IMR-90 (cell line): Measurements from ENCODE around the gene SYT8. TPM values are rescaled to one million over a fixed set of nuclear protein-coding genes. Genes with fewer than 3 reads are reported as not detected.

Experiments used
- ATAC-seq: fragments of 200-7000 bp; cut with Tn5 transposase; 2 replicates; pipeline ENCODE4 v1.9.1; 2020; ENCODE audit warnings: low read depth, mild to moderate bottlenecking, moderate library complexity
- BruUV-seq: library from RNA; stranded (reverse); fragments of 400-500 nt; replicated peaks from 2 replicates; lab custom pipeline; 2021; lab: Mats Ljungman, UMichigan
- CTCF ChIA-PET: fragments of 300-600 bp; formaldehyde crosslinking; extraction: SDS; loops from one replicate; lab custom pipeline; 2021; ENCODE audit warnings: antibody characterized with exemption; lab: Yijun Ruan, JAX
- POLR2A ChIA-PET: fragments of 300-600 bp; sonication (Branson Sonifier 250); formaldehyde crosslinking; loops from one replicate; lab custom pipeline; 2022; ENCODE audit warnings: antibody characterized with exemption; ENCODE audit not compliant: unreplicated experiment; lab: Charles Lee
- DNase-seq: peaks from one replicate; pipeline ENCODE4 v3.0.0; 2013
- H2AFZ ChIP-seq: replicated peaks from 2 replicates; pipeline ENCODE3; 2013; ENCODE audit warnings: low read length, mild to moderate bottlenecking; ENCODE audit not compliant: poor library complexity
- H2AK5ac ChIP-seq: 2 replicates; pipeline ENCODE4 v1.6.1; 2013; ENCODE audit warnings: low read depth, low read length, inconsistent platforms
- H2AK9ac ChIP-seq: replicated peaks from 2 replicates; pipeline ENCODE3; 2013; ENCODE audit warnings: mild to moderate bottlenecking, low read depth, low read length, moderate library complexity; ENCODE audit not compliant: poor library complexity
- H2BK120ac ChIP-seq: 2 replicates; pipeline ENCODE4 v1.6.1; 2013; ENCODE audit warnings: low read depth, low read length, inconsistent platforms
- H2BK15ac ChIP-seq: 3 replicates; pipeline ENCODE4 v1.6.1; 2013; ENCODE audit warnings: low read depth, low read length, inconsistent platforms
- H2BK20ac ChIP-seq: 2 replicates; pipeline ENCODE4 v1.6.1; 2013; ENCODE audit warnings: low read depth, mild to moderate bottlenecking, inconsistent platforms, low read length, moderate library complexity
- H2BK5ac ChIP-seq: 2 replicates; pipeline ENCODE4 v1.6.1; 2013; ENCODE audit warnings: mild to moderate bottlenecking, low read depth, low read length, inconsistent platforms; ENCODE audit not compliant: poor library complexity, severe bottlenecking
- H3K14ac ChIP-seq: replicated peaks from 2 replicates; pipeline ENCODE4 v1.6.1; 2013; ENCODE audit warnings: low read depth, low read length, inconsistent platforms
- H3K18ac ChIP-seq: 2 replicates; pipeline ENCODE4 v1.6.1; 2013; ENCODE audit warnings: low read depth, low read length, control low read depth
- H3K23ac ChIP-seq: 2 replicates; pipeline ENCODE4 v1.6.1; 2013; ENCODE audit warnings: low read depth, low read length, inconsistent platforms
- H3K27ac ChIP-seq: 2 replicates; pipeline ENCODE4 v1.5.1; 2013; ENCODE audit warnings: mild to moderate bottlenecking, control low read depth, low read length; ENCODE audit not compliant: insufficient read depth
- H3K27me3 ChIP-seq: 2 replicates; pipeline ENCODE4 v1.6.1; 2013; ENCODE audit warnings: low read length; ENCODE audit not compliant: control insufficient read depth, insufficient read depth
- H3K36me3 ChIP-seq: 2 replicates; pipeline ENCODE4 v1.6.1; 2013; ENCODE audit warnings: low read length, mixed read lengths; ENCODE audit not compliant: control insufficient read depth, insufficient read depth
- H3K4ac ChIP-seq: 2 replicates; pipeline ENCODE4 v1.6.1; 2013; ENCODE audit warnings: low read depth, low read length, inconsistent platforms
- H3K4me1 ChIP-seq: 2 replicates; pipeline ENCODE4 v1.6.1; 2013; ENCODE audit warnings: low read length, mixed read lengths; ENCODE audit not compliant: control insufficient read depth, insufficient read depth
- H3K4me2 ChIP-seq: 2 replicates; pipeline ENCODE4 v1.6.1; 2013; ENCODE audit warnings: low read depth, mild to moderate bottlenecking, control low read depth, low read length, moderate library complexity
- H3K4me3 ChIP-seq: 2 replicates; pipeline ENCODE4 v1.5.1; 2013; ENCODE audit warnings: low read depth, mild to moderate bottlenecking, control low read depth, low read length, moderate library complexity; ENCODE audit not compliant: insufficient read depth
- H3K56ac ChIP-seq: 2 replicates; pipeline ENCODE4 v1.6.1; 2013; ENCODE audit warnings: low read length, inconsistent platforms; ENCODE audit not compliant: insufficient read depth; ENCODE audit errors: extremely low read depth
- H3K79me1 ChIP-seq, 2 experiments: 2 replicates each; pipeline ENCODE4 v1.6.1; 2013; ENCODE audit warnings: low read length in 2 of 2, inconsistent platforms in 1 of 2, low read depth in 1 of 2
- H3K9ac ChIP-seq: 2 replicates; pipeline ENCODE4 v1.6.1; 2013; ENCODE audit warnings: low read depth, low read length, control low read depth
- H3K9me1 ChIP-seq: 2 replicates; pipeline ENCODE4 v1.6.1; 2013; ENCODE audit warnings: low read length, inconsistent platforms; ENCODE audit not compliant: insufficient read depth
- H3K9me3 ChIP-seq: 2 replicates; pipeline ENCODE4 v1.6.1; 2013; ENCODE audit warnings: low read length; ENCODE audit not compliant: control insufficient read depth, insufficient read depth
- H4K20me1 ChIP-seq: 2 replicates; pipeline ENCODE4 v1.6.1; 2013; ENCODE audit warnings: low read length, inconsistent platforms; ENCODE audit not compliant: insufficient read depth
- H4K5ac ChIP-seq: 2 replicates; pipeline ENCODE4 v1.6.1; 2013; ENCODE audit warnings: mild to moderate bottlenecking, low read depth, low read length, control low read depth
- H4K8ac ChIP-seq, 2 experiments: 2 replicates each; pipeline ENCODE4 v1.6.1; 2013; ENCODE audit warnings: low read depth in 2 of 2, low read length in 2 of 2, control low read depth in 1 of 2, inconsistent platforms in 1 of 2
- H4K91ac ChIP-seq: 2 replicates; pipeline ENCODE4 v1.6.1; 2013; ENCODE audit warnings: low read depth, low read length, inconsistent platforms; ENCODE audit not compliant: insufficient read depth
- BHLHE40 ChIP-seq: fragments of 150-350 bp; IDR thresholded peaks from 2 replicates; pipeline ENCODE4 v1.6.1; 2016; ENCODE audit warnings: mild to moderate bottlenecking, low read depth, low read length
- CEBPB ChIP-seq: IDR thresholded peaks from 2 replicates; pipeline ENCODE4 v1.6.1; 2012; ENCODE audit warnings: low read depth, low read length, improper control_type of control experiment
- CHD1 ChIP-seq: IDR thresholded peaks from 2 replicates; pipeline ENCODE4 v1.6.1; 2012; ENCODE audit warnings: low read depth, low read length, improper control_type of control experiment
- CTCF ChIP-seq: conservative IDR thresholded peaks from 2 replicates; pipeline ENCODE4 v1.5.1; 2012; ENCODE audit warnings: mild to moderate bottlenecking, low read depth, low read length, improper control_type of control experiment
- MAFK ChIP-seq: IDR thresholded peaks from 2 replicates; pipeline ENCODE4 v1.6.1; 2012; ENCODE audit warnings: low read depth, low read length, improper control_type of control experiment
- MAZ ChIP-seq: IDR thresholded peaks from 2 replicates; pipeline ENCODE4 v1.6.1; 2012; ENCODE audit warnings: low read depth, mild to moderate bottlenecking, low read length, improper control_type of control experiment, moderate library complexity, borderline replicate concordance
- MXI1 ChIP-seq: IDR thresholded peaks from 2 replicates; pipeline ENCODE4 v1.6.1; 2012; ENCODE audit warnings: low read depth, mild to moderate bottlenecking, low read length, moderate library complexity, borderline replicate concordance
- NFE2L2 ChIP-seq: fragments of 150-350 bp; IDR thresholded peaks from 2 replicates; pipeline ENCODE4 v1.6.1; 2016; ENCODE audit warnings: low read depth, mild to moderate bottlenecking, low read length
- POLR2A ChIP-seq: IDR thresholded peaks from 2 replicates; pipeline ENCODE4 v1.6.1; 2012; ENCODE audit warnings: mild to moderate bottlenecking, low read depth, low read length
- RAD21 ChIP-seq: IDR thresholded peaks from 2 replicates; pipeline ENCODE4 v1.6.1; 2012; ENCODE audit warnings: low read length, improper control_type of control experiment
- RCOR1 ChIP-seq: IDR thresholded peaks from 2 replicates; pipeline ENCODE4 v1.6.1; 2012; ENCODE audit warnings: mild to moderate bottlenecking, low read length, improper control_type of control experiment; ENCODE audit not compliant: insufficient replicate concordance
- RFX5 ChIP-seq: IDR thresholded peaks from 2 replicates; pipeline ENCODE4 v1.8.0; 2012; ENCODE audit warnings: low read depth, mild to moderate bottlenecking, low read length, moderate library complexity
- SMC3 ChIP-seq: fragments of 150-350 bp; IDR thresholded peaks from 2 replicates; pipeline ENCODE4 v1.6.1; 2016; ENCODE audit warnings: low read depth, mild to moderate bottlenecking, antibody characterized with exemption, low read length, moderate library complexity
- USF2 ChIP-seq: fragments of 150-350 bp; IDR thresholded peaks from 2 replicates; pipeline ENCODE4 v1.6.1; 2017; ENCODE audit warnings: mild to moderate bottlenecking, antibody characterized with exemption, low read length, low read depth
- WGBS, 2 experiments: methylation state at CpG; one replicate each; pipeline versions ENCODE4 v1.1.5 to v1.1.7; 2013; ENCODE audit warnings: missing lambda C conversion rate in 2 of 2; ENCODE audit not compliant: insufficient read length in 1 of 2; ENCODE audit errors: extremely low coverage in 2 of 2; 5-methylcytosine and 5-hydroxymethylcytosine counted together
- dilution Hi-C: fragments of 300-500 bp; cut with HindIII; formaldehyde crosslinking; loops from one replicate; pipeline ENCODE4 v1.14.3; 2018; ENCODE audit warnings: low sequenced_read_pairs; ENCODE audit not compliant: unreplicated experiment
- in situ Hi-C: fragments of 300-500 bp; cut with MboI; formaldehyde crosslinking; loops from 3 replicates; pipeline ENCODE4 v1.14.3; 2019; ENCODE audit warnings: low sequenced_read_pairs, inconsistent platforms, mixed read lengths
- intact Hi-C: fragments of 100-400 bp; cut with micrococcal nuclease; formaldehyde crosslinking; loops from 2 replicates; pipeline ENCODE4 v1.10.0; 2022
- polyA plus RNA-seq, 3 experiments: library from polyadenylated mRNA; depleted of rRNA; stranded (reverse); fragments of >200 nt; gene quantifications; 2 replicates each; pipeline ENCODE4 v1.2.3, GENCODE V29; 2012; ENCODE audit warnings: low replicate concordance in 1 of 3
- total RNA-seq: library from RNA; depleted of rRNA; stranded (reverse); fragments of >200 nt; gene quantifications from 2 replicates; pipeline ENCODE4 v1.2.3, GENCODE V29; 2012
- TF ChIP-seq, protein P1 (sequence below): fragments of 150-350 bp; IDR thresholded peaks from 2 replicates; pipeline ENCODE4 v1.6.1; 2016; ENCODE audit warnings: low read depth, mild to moderate bottlenecking, low read length, moderate library complexity, borderline replicate concordance

Gene SYT8
- total and polyA plus RNA-seq, 2 of the 4 experiments (the other 2 are of a cell fraction) = not detected

GRCh38 chr11:1879941-1880720, 45.3 kb downstream of the SYT8 start:
- POLR2A ChIA-PET = no interaction called here
- H3K27ac ChIP-seq = no peak overlapping the region
- in situ Hi-C loops = loop anchor here (5.0 kb wide), 1 partner anchor 272 kb away; no protein-coding TSS in a partner anchor
- no peak for TF ChIP-seq RFX5
- TF ChIP-seq SMC3 = no peak
- no peak for TF ChIP-seq RAD21
- TF ChIP-seq MAFK = no peak
- TF ChIP-seq POLR2A = no peak
- no peak for TF ChIP-seq MAZ
- TF ChIP-seq RCOR1 = no peak
- TF ChIP-seq USF2 = no peak
- no peak for TF ChIP-seq CEBPB
- no peak for TF ChIP-seq CTCF
- TF ChIP-seq MXI1 = no peak
- no peak for TF ChIP-seq CHD1
- no peak for TF ChIP-seq BHLHE40
- TF ChIP-seq NFE2L2 = no peak
- TF ChIP-seq, protein P1, sequence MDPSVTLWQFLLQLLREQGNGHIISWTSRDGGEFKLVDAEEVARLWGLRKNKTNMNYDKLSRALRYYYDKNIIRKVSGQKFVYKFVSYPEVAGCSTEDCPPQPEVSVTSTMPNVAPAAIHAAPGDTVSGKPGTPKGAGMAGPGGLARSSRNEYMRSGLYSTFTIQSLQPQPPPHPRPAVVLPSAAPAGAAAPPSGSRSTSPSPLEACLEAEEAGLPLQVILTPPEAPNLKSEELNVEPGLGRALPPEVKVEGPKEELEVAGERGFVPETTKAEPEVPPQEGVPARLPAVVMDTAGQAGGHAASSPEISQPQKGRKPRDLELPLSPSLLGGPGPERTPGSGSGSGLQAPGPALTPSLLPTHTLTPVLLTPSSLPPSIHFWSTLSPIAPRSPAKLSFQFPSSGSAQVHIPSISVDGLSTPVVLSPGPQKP = no peak

More at GRCh38 chr11:1879941-1880720, 45.3 kb downstream of the SYT8 start:
- no peaks in the 10 kb centered on the region for H3K9me1 ChIP-seq
- H3K9ac ChIP-seq = no peak overlapping the region
- no peak overlapping the region for H3K14ac ChIP-seq
- H3K79me1 ChIP-seq = no peaks in the 10 kb centered on the region
- no peak overlapping the region for H2BK5ac ChIP-seq
- no peak overlapping the region for H3K4me3 ChIP-seq
- H2BK120ac ChIP-seq = no peak overlapping the region
- H2BK20ac ChIP-seq = no peak overlapping the region
- H3K56ac ChIP-seq = no peak overlapping the region
- H3K4me1 ChIP-seq = peaks cover 3% of the 10 kb centered on the region; the same call in 1 of the 2 replicates
- no peaks in the 10 kb centered on the region for H4K20me1 ChIP-seq
- H2AFZ ChIP-seq = no peak overlapping the region
- CTCF ChIA-PET = no interaction called here
- H2AK5ac ChIP-seq = no peak overlapping the region
- WGBS, 2 experiments = 73% methylated on average over 16 of the region's 32 CpGs; no CpG with 5 or more reads in 1 of the 2 experiments
- ATAC-seq (no peak), DNase-seq (no peak)
- no peak overlapping the region for H4K5ac ChIP-seq
- H3K9me3 ChIP-seq = no peaks in the 10 kb centered on the region
- no peak overlapping the region for H3K4me2 ChIP-seq
- no peak overlapping the region for H2BK15ac ChIP-seq
- dilution Hi-C loops = no loop called here
- H4K91ac ChIP-seq = no peak overlapping the region
- no peak overlapping the region for H3K4ac ChIP-seq
- H3K36me3 ChIP-seq = no peaks in the 10 kb centered on the region
- H2AK9ac ChIP-seq = no peak overlapping the region
- H3K27me3 ChIP-seq = peaks cover 13% of the 10 kb centered on the region; the same call in 1 of the 2 replicates
- no TSS peak for BruUV-seq
- no peak overlapping the region for H3K18ac ChIP-seq
- intact Hi-C loops = no loop called here
- H4K8ac ChIP-seq = no peak overlapping the region
- no peak overlapping the region for H3K23ac ChIP-seq
